ENCODE results near the gene PCYT1A.
"Not testable (repeated sequence)": the region's sequence is repeated elsewhere in the genome, so short reads cannot be mapped to it uniquely, and the experiment has no call there.

PCYT1A gene

GRCh38 chr3:196208942-196209695, 78.4 kb downstream of the PCYT1A start:
- no peak overlapping the region for H3K27ac ChIP-seq
- no peak for TF ChIP-seq CTCF (conservative IDR thresholded peaks at IDR 0.05)

DNA sequence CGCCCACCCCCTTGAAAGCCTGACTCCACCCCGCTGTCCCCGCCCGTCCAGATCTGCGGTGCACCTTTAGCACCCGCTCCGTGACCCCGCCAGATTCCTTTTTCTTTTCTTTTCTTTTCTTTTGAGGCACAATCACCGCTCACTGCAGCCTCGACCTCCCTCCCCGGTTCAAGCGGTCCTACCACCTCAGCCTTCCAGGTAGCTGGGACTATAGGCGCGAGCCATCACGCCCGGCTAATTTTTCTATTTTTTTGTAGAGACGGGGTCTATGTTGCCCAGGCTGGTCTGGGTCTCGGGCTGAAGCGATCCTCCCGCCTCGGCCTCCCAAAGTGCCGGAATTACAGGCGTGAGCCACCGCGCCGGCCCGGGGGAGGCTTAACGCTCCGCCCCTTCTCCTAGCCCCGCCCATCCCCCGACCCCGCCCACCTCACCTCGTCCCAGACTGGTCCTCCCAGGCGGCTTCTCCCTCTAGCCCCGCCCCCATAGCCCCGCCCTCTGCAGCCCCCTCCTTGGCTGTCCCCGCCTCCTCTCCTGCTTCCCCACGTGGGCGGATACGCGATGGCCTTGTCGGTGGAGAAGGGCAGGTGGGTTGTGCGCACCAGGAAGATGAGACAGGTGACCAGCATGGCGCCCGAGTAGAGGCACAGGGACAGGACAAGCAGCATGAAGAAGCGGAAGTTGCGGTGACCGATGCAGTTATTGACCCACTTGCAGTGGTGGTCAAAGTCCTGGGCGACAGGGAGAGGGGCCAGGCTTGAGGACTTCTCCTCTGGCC, 79.5 kb downstream of the PCYT1A start:
- TF ChIP-seq CTCF (conservative IDR thresholded peaks at IDR 0.05), result no peak
- no peak overlapping the region for H3K27ac ChIP-seq

DNA sequence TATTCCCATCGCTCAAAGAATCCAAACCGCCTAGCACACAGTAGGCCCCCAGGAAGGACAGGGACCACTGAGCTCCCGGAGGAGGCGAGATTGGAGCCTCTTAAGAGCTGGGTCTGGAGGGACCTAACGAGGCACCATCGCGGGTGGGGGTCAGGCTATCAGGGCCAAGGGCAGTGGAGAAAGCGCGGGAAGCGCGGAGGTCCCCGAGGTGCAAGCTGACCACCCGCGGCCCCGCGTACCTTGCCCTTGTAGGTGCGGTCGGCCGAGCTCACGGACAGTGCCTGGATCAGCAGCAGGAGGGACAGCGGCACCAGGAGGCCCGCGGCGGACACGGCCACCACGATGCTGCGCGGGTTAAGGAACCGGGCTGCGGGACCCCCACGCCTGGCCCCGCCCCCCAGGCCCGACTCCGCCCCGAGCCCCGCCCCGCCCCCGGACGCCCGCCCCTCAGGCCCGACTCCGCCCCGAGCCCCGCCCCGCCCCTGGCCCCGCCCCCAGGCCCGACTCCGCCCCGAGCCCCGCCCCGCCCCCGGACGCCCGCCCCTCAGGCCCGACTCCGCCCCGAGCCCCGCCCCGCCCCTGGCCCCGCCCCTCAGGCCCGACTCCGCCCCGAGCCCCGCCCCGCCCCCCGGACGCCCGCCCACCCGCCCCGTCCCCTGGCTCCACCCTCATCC, 80.2 kb downstream of the PCYT1A start:
- no peak for TF ChIP-seq CTCF (conservative IDR thresholded peaks at IDR 0.05)

DNA sequence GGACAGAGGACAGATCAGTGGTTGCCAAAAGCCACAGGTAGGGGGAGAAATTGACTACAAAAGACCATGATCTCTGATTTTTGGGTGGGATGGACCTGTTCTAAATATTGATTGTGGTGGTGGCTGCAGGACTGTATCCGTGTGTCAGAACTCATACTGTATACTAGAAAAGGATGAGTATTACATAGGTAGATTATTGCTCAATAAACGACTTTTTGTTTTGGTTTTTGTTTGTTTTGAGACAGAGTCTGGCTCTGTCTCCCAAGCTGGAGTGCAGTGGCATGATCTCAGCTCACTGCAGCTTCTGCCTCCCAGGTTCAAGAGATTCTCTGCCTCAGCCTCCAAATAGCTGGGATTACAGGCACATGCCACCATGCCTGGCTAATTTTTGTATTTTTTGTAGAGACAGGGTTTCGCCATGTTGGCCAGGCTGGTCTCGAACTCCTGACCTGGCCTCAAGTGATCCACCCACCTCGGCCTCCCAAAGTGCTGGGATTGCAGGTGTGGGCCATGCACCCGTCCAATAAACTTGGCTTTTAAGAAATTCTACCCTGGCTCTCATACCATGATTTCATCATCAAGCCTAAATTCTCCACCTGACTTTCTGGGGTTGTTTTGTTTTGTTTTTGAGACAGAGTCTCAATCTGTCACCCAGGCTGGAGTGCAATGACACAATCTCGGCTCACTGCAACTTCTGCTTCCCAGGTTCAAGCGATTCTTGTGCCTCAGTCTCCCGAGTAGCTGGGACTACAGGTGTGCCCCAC, 81.9 kb downstream of the PCYT1A start:
- not testable (repeated sequence) for H3K27ac ChIP-seq

More for the DNA sequence above, 80.2 kb downstream of the PCYT1A start:
- H3K27ac ChIP-seq, result no peak overlapping the region

DNA sequence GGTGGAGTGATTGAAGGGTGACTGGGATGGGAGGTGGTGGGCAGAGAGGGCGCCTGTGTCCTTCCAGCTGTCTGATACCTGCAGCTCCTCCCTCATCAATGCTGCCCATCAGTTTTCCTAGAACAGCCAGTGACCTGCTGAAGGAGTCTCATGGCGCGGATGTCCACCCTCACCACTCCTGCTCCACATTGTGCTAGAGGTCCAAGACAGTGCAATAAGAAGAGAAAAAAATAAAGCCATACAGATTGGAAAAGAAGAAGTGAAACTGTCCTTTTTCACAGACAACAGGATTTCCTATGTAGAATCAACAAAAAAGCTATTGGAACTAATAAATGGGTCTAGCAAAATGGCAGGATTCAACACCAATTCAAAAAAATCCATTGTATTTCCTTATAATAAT, 83.7 kb downstream of the PCYT1A start:
- TF ChIP-seq CTCF (conservative IDR thresholded peaks at IDR 0.05), result no peak
- H3K27ac ChIP-seq, result no peak overlapping the region

DNA sequence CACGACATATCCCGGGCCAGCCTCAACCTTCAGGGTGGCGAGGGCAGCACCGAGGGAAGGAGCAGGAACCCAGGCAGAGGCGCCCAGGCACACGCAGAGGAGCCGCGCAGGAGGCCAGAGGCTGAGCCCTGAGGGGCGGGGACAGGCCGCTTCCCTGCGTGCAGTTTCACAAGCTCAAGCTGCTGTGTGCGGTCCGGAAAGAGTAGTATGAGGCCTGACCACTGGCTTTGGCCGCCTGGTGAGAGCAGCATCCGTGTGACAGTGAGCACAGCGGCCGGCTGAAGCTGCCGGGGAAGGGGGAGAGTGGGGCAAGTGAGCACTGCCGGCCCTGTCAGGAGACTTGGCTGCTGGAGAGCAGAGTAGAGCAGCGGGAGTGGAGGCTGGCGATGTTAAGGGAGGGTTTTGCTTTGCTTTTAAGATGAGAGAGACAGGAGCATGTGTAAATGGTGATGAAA, 85.0 kb downstream of the PCYT1A start:
- no peak overlapping the region for H3K27ac ChIP-seq
- no peak for TF ChIP-seq CTCF (conservative IDR thresholded peaks at IDR 0.05)

- no peak overlapping the region for H3K27ac ChIP-seq
- 0 out of 2 replicates have a peak, but pooled peaks have one; percentile 9 for TF ChIP-seq CTCF (conservative IDR thresholded peaks at IDR 0.05)
These were observed 88.5 kb downstream of the PCYT1A start for GRCh38 chr3:196198771-196199753.
